ENCODE measurements around the gene UBE4B. TPM values are rescaled to one million over a fixed set of nuclear protein-coding genes. Genes with fewer than 3 reads are reported as not detected.

UBE4B gene
- total and polyA plus RNA-seq, 2 of the 13 experiments (the other 11 are each of a cell fraction or from before 2014, with no cell fraction given): 15.2 to 24.8 TPM

DNA sequence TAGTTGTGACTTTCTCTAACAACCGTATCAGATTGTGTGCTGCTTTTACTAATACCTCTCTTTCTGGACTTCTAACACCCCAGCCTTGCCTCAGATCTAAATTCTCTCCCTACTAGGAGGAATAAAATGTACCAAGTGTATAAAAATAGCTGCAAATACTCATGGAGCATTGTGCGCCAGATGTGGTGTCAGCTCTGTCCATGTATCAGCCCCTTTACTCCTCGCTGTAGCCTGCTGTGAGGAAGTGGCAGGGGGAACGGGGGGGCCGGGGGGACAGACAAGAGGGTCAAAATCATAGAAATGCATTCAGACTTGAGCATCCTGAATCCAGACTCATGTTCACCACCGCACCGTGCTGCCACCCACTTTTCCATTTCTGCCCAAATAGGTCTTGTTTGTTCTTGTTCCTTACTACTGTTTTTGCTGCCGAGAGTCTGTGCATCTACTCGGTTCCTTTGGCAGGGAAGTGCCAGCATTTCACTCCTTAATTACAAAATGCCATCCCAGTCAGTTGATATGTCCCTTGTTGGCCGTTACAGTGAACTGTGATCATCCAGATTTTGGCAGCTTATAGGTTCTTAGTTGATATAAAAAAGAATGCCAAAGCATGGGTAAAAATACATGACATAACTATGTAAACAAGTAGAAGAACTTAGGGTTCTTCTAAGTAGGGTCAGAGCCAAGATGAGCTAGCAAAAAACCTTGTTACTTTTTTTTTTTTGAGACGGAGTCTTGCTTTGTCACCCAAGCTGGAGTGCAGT is 76.4 kb downstream of the UBE4B start (continued):
- TF ChIP-seq, protein P1, sequence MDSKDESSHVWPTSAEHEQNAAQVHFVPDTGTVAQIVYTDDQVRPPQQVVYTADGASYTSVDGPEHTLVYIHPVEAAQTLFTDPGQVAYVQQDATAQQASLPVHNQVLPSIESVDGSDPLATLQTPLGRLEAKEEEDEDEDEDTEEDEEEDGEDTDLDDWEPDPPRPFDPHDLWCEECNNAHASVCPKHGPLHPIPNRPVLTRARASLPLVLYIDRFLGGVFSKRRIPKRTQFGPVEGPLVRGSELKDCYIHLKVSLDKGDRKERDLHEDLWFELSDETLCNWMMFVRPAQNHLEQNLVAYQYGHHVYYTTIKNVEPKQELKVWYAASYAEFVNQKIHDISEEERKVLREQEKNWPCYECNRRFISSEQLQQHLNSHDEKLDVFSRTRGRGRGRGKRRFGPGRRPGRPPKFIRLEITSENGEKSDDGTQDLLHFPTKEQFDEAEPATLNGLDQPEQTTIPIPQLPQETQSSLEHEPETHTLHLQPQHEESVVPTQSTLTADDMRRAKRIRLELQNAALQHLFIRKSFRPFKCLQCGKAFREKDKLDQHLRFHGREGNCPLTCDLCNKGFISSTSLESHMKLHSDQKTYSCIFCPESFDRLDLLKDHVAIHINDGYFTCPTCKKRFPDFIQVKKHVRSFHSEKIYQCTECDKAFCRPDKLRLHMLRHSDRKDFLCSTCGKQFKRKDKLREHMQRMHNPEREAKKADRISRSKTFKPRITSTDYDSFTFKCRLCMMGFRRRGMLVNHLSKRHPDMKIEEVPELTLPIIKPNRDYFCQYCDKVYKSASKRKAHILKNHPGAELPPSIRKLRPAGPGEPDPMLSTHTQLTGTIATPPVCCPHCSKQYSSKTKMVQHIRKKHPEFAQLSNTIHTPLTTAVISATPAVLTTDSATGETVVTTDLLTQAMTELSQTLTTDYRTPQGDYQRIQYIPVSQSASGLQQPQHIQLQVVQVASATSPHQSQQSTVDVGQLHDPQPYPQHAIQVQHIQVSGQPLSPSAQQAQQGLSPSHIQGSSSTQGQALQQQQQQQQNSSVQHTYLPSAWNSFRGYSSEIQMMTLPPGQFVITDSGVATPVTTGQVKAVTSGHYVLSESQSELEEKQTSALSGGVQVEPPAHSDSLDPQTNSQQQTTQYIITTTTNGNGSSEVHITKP (CRISPR knock-in tag; IDR thresholded peaks at IDR 0.05; ENCODE audit: low read depth): no peak
- TF ChIP-seq BORCS8-MEF2B (CRISPR knock-in tag; IDR thresholded peaks at IDR 0.05) (no peak), ZNF282 (IDR thresholded peaks at IDR 0.05; ENCODE audit: partially characterized antibody) (no peak), SRF (IDR thresholded peaks at IDR 0.05; ENCODE audit: low read depth, low read length) (no peak)

DNA sequence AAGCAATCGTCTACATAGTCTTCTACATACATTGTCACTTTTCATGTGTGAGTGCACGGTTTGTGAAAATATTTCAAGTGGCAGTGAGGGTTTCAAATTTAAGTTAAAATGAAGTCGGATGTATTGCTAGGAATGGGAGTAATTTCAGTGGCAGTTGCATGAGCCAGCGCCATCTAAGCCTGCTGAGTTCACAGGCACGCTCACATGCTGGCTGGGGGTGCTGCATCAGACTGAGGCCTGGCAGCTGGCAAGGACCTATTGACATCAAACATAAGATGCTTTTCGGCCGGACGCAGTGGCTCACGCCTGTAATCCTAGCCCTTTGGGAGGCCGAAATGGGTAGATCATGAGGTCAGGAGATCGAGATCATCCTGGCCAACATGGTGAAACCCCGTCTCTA is 80.7 kb downstream of the UBE4B start:
- no TSS peak for BruUV-seq (replicated peaks)
- no peaks in the 10 kb centered on the region for H3K79me2 ChIP-seq (ENCODE audit: insufficient read depth, low read length)
- H3K36me3 ChIP-seq (replicated peaks in 1 of 2; ENCODE audit: control insufficient read depth in 1 of 2, insufficient read depth in 2 of 2, low read length in 2 of 2): peaks cover 5 to 56% of the 10 kb centered on the region in 2 experiments; a peak in 4 of 5 replicates
- H4K20me1 ChIP-seq (ENCODE audit: insufficient read depth, low read length): no peaks in the 10 kb centered on the region
- WGBS (ENCODE audit: low lambda C conversion rate): 95% methylated on average over 12 of the region's 12 CpGs
- ChIA-PET CTCF (ENCODE audit: low intra/inter-chr PET ratio, low total read pairs) (no interaction called here), POLR2A (no interaction called here)
- intact Hi-C loops (cut with micrococcal nuclease; ENCODE audit: unreplicated experiment): no loop called here
- no peak overlapping the region for H3K9ac ChIP-seq (ENCODE audit: insufficient read depth, low read depth, low read length)
- no peak overlapping the region for H3K4me3 ChIP-seq (replicated peaks in 1 of 3; ENCODE audit: insufficient read depth in 1 of 3, low read depth in 2 of 3, low read length in 3 of 3)
- H3K27me3 ChIP-seq (ENCODE audit: control insufficient read depth in 1 of 2, insufficient read depth in 2 of 2, low read length in 2 of 2): no peaks in the 10 kb centered on the region
- ATAC-seq: no peak
- no peaks in the 10 kb centered on the region for H3K4me1 ChIP-seq (ENCODE audit: insufficient read depth, low read length)
- no peaks in the 10 kb centered on the region for H3K9me3 ChIP-seq (ENCODE audit: low read length)
- in situ Hi-C loops (cut with HindIII; ENCODE audit: extremely low pct_ligation_motif_present, low pct_unique_long_range_greater_than_20kb): no loop called here
- FAIRE-seq: no peak
- H2AFZ ChIP-seq (ENCODE audit: low read length): no peak overlapping the region
- no peak overlapping the region for H3K4me2 ChIP-seq (ENCODE audit: low read depth, low read length)
- no peak overlapping the region for H3K27ac ChIP-seq (ENCODE audit: extremely low read length, insufficient read depth, low read length)
- no peak for DNase-seq (ENCODE audit: low spot score)
- TF ChIP-seq, protein P2, sequence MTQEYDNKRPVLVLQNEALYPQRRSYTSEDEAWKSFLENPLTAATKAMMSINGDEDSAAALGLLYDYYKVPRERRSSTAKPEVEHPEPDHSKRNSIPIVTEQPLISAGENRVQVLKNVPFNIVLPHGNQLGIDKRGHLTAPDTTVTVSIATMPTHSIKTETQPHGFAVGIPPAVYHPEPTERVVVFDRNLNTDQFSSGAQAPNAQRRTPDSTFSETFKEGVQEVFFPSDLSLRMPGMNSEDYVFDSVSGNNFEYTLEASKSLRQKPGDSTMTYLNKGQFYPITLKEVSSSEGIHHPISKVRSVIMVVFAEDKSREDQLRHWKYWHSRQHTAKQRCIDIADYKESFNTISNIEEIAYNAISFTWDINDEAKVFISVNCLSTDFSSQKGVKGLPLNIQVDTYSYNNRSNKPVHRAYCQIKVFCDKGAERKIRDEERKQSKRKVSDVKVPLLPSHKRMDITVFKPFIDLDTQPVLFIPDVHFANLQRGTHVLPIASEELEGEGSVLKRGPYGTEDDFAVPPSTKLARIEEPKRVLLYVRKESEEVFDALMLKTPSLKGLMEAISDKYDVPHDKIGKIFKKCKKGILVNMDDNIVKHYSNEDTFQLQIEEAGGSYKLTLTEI (CRISPR knock-in tag; conservative IDR thresholded peaks at IDR 0.05): no peak
- no peak for TF ChIP-seq ZNF225 (CRISPR knock-in tag; IDR thresholded peaks at IDR 0.05)

All from HepG2 (cell line).